ENCODE results near the gene NDST1.

GRCh38 chr5:150519978-150520377, 12.0 kb downstream of the NDST1 start:
- TF ChIP-seq CTCF (conservative IDR thresholded peaks at IDR 0.05; ENCODE audit: low read depth, low read length) = no peak
- no peak for TF ChIP-seq EZH2 (IDR thresholded peaks at IDR 0.05; ENCODE audit: low read length, unreplicated experiment)
- TF ChIP-seq EZH2phosphoT487 (IDR thresholded peaks at IDR 0.05; ENCODE audit: borderline replicate concordance, low read length) = no peak
